GM18907 (cell line): ENCODE measurements around the gene CEP131.

Experiments used
- ATAC-seq: cut with Tn5 transposase; IDR thresholded peaks from one replicate; pipeline ENCODE4 v1.9.1; 2021; ENCODE audit warnings: mild to moderate bottlenecking, moderate library complexity; ENCODE audit not compliant: unreplicated experiment

Gene CEP131

DNA sequence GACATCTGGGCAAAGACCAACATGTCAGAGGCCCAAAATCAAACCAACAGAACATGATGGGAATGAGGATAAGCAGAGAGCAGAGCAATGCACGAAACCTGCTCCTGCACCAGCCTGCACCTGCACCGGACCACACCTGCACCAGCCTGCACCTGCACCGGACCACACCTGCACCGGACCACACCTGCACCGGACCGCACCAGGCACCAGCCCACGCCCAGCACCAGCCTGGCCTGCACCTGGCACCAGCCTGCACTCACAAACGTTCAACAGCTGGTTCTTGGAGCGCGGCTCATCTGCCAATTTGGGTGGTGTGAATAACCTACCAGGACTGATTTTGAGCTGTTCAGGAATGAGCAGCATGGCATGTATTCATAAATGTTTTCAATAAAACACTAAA lies 18.2 kb downstream of the CEP131 start:
- ATAC-seq: no peak

DNA sequence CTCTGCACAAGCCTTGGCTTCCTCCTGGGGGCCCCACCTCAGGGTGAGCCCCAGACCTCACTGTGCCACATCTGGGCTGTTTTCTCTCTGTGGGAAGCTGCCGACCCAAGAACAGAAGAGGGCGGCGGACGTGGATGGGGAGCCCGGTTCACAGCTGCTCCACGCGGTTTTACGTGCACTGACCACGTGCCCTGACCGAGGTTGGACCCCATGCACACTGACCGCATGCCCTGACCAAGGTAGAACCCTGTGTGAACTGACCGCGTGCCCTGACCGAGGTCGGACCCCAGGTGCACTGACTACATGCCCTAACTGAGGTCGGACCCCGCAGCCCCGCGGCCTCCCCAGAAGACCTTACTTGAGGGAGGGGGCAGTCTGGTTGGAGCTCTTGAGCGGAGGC lies 19.6 kb downstream of the CEP131 start:
- ATAC-seq: no peak

DNA sequence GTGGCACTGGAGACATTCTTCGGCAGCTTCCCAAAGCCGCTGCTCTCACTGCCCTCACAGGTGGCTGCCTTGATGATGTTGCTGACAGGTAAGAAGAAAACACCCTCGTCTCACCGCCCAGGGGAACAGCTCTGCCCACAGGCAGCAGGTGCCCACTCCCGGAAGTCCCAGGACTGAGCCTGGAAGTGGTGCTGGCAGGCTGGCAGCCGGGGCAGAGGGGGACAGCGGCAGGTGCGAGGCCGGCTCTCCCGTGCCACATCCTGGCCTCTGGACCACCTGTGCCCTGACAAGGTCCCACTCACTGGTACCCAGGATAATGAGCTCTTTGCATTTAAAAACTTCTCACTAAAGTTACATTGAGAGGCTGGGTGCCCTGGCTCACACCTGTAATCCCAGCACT lies 20.4 kb downstream of the CEP131 start:
- ATAC-seq: no peak

DNA sequence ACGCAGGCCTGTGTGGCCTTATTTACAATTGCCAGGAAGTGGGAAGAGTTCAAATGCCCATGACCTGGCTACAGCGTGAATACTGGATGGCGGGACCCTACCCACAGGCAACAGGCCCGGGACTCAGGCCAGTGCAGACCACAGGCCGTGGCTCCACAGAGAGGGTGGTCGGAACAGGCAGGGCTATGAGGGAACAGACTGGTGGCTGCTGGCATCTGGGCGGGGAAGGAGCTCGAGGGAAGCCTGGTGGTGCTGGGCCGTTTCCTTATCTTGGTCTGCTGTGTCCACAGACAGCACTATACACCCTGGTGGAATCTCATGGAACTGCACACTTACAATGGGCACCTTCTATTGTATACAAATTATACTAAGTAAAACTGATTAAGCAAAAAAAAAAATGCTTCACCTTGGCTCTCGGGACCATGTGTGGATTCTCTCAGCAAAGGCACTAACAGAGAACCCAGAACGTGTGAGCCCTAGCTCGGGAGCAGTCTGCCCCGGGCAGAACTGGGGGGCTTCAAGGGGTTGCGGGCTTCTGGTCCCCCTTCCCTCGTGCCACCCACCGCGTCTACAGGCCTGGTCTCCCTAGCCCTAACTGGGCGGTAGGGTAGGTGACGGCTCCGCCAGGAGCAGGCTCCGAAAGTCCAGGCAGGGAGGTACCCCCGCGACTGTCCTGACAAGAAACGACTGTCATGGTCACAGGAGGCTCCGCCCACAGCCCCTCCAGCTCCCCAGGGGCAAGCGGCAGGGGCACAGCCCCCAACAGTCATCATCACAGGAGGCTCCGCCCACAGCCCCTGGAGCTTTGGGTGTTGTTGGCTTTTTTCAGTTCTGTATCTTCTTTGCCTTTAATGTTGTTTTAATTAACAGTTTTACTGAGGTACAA lies 21.8 kb downstream of the CEP131 start:
- ATAC-seq: no peak

- ATAC-seq: no peak
These were observed 22.6 kb downstream of the CEP131 start for GRCh38 chr17:81200201-81200600.

DNA sequence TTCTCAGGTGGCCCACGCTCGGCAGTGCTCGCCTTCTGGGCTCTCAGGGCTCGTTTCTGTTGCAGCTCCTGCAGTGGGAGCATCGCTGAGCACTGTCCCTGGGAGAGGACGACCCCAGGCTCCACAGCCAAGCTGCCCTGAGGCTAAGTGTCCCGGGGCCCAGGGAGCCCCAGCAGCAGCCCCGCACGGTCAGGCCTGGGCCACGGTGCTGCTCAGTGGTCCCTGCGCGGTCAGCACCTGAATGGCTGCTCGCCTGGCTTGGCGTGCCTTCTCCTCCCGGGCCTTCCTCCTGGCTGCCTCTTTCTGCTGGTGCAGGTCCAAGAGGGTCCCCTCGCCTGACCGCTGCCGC lies 23.3 kb downstream of the CEP131 start:
- ATAC-seq: no peak

GRCh38 chr17:81198826-81199481 lies 23.8 kb downstream of the CEP131 start:
- ATAC-seq: no peak

DNA sequence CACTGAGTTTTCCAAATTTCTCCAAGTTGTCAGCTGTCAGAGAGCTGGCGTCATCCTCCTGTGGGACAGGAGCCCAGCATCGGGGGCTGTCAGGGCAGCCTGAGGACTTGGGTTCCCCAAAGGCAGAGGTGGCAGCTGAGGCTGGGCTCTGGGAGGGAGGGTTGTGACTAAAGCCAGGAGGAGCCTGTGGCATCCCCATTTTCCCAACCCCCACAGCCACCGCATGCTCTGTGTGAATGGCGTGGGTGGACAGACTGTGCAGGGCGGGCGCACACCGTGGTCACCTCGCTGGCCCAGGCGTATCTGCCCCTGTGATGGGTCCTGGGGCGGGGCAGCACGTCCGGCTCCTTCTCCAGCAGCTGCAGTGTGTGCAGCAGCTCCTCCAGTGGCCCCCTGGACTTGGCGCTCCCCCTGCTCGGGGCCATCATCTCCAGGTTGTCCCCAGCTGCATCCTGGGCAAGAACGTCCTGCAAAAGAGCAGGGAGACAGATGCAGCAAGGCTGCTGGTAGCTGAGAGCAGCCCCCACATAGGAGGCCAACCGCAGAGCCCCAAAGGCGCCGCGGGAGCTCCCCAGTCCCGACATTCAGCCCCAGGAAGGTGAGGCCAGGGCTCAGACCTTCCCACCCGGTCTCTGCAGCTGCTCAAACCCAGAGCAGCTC lies 24.8 kb downstream of the CEP131 start:
- ATAC-seq: no peak

DNA sequence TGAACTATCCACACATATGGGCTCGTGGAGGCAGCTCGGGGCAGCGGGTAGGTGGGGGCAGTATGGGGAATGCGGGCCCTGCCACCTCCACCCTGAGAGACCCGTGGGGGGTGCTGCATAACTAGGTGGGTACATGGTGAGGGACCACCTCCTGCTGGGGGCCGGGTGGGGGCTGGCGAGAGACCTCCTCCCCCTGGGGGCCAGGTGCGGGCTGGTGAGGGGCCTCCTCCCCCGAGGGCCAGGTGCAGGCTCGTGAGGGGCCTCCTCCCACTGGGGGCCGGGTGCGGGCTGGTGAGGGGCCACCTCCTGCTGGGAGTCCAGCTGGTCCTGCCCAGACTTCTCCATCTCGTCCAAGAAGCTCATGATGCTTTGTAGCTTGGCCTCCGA lies 25.4 kb downstream of the CEP131 start:
- no peak for ATAC-seq

DNA sequence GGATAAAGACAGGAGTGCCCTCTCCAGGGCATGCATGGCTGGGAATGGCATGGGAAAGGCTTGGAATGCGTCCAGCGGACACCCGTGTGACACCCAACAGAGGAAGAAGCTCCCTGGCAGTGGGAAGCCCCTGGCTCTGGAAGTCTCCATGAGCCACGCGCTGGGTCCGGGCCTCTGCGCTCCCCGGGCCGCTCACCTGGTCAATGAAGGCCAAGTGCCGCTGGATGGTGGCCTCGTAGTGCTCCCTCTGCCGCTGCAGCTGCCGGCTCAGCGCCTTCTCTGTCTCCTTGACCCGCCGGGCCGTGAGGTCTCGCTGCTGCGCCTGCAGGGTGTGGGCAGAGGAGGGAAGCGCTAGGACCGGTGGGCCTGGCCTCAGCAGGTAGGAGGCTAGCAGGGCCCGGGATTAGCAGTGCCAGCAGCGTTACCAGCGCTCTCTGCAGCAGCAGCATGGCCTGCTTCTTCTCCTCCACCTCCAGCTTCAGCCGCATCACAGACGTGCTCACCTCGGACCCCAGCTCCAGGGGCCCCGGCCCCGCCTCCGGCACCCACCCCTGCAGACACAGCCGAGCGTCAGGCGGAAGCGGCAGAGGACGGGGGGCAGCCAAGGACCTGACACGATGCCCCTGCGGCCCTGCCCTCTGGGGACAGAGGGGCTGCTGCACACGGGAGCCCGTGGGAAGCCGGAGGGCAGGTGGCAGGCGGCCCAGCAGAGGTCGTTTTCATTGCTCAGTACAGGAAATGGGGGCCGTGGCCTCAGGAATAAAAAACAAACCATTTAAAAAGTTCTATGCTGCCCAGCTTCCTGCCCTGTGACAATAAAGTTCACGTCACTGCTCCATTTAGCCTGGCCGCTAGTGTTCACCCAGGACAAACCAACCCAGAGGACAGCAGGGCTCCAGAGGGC lies 26.0 kb downstream of the CEP131 start:
- no peak for ATAC-seq

DNA sequence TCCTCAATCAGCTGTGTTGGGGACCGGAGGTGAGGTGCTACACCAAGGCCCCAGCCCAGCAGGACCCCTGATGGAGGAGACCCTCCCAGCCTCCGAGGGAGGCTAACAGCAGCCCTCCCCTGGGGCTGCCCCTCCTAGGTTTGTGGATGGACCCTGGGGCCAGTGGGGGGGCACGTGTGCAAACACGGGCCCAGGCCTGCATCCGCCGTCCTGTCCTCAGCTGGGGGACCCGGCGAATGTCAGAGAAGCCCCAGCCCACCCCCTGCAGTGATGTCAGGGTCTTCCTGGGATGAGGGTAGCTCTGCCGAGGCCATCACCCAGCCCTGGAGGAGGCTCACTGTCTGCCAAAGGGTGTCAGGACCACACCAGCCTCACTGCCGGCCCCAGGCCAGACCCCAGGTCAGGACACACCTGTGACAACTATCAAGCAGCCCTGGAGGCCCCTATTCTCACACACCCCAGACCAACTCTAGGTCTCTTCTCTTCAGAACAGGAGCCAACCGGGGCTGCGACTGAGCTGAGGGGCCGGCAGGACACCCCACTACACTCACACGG lies 26.7 kb downstream of the CEP131 start:
- no peak for ATAC-seq

DNA sequence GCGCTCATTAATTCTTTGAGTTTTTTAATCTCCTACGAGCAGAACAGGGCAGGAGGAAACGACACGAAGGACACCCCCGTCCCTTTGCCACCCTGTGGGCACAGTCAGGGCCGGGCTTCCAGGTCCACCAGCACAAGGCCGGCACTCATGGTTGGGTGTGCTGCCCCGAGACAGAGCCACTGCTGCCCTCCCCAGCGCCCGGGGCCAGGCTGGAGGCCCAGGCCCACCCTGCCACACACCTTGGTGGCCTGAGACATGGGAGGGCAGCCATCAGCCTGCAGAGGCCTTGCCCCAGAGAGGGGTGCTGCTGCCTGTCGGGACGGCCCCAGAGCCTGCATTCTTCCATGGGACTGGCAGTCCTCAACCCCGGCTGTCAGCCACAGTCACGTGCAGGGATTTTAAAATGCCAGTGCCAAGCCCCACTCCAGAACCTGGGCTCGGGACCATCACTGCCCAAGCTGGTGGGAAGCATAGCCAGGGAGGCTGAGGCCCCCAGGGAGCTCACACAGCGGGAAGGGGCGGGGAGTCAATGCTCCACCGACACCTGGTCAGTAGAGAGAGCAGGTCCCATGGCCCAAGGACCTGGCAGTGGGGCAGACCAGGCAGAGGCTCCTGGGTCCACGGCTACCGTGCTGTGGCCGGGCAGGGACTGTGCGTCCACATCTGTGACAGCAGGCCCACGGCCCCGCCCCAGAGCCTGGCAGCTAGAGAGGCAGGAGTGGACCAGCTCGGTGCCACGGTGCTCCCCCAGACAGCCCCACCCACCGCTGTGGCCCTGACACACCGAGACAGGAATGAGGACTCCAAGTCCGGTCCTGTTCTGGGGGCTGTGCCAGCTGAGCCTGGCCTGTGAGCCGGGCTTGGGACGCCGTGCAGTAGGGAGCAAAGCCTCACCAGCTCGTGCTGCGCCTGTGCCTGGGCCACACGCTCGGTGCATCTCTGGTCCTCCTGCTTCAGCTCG lies 27.5 kb downstream of the CEP131 start:
- no peak for ATAC-seq

DNA sequence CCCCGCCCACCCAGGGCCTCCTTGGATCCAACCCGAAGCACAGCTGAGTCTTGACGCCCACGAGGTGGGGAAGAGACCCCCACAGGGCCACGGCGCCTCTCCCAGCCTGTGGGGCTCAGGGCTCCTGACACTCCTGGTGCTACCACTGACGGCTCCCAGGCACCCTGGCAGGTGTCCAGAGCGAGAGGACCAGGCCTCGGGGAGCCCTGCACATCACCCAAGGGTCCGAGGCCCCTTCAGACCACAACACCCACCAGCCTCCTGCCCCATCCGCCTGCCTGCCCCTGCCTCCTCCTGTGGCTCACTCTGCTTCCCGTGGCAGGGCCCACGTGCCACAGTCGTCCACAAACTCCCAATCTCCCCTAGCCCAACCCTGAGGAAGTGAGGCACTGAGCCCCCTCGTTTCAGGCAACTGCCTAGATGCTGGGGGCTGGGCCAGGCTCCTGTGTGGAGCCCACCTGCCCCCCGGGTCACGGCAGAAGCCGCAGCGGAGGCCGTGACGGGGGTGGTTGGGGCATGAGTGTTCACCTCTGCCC lies 28.5 kb downstream of the CEP131 start:
- no peak for ATAC-seq

DNA sequence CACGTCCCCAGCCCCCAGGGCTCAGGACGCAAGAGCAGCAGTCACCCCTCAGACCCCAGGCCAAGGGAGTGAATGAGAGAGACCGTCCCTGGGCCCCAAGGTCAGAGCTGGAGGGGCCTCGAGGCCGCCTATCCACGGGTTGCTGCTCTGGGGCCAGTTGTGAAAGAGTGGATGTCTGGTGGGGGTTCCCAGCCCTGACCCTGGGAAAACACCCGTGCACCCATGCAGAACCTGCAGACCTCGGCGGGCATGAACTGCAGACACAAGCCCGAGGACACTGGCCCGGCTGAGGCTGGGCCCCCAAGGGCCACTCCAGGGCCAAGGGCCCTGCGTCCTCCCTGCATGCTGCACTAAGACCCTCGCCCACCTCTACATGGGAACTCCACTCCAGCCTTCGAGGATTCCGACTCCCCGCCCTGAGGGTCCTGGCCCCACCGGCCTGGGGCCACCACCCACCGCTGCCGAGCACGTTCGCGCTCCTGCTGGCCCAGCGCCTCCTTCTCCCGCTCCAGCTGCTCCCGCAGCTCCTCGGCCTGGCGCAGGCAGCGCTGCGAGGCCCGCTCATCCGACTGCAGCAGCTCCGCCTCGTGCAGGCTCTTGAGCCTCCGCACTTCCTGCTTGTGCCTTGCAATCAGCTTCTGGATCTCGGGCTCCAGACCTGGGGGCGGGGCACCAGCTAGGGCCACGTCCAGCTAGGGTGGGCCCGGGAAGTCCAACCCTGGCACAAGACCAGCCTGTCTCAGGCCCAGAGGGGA lies 29.1 kb downstream of the CEP131 start:
- no peak for ATAC-seq

- ATAC-seq: no peak
These were observed 29.7 kb downstream of the CEP131 start for GRCh38 chr17:81193051-81193410.

- no peak for ATAC-seq
These were observed 30.2 kb downstream of the CEP131 start for GRCh38 chr17:81192386-81193050.

DNA sequence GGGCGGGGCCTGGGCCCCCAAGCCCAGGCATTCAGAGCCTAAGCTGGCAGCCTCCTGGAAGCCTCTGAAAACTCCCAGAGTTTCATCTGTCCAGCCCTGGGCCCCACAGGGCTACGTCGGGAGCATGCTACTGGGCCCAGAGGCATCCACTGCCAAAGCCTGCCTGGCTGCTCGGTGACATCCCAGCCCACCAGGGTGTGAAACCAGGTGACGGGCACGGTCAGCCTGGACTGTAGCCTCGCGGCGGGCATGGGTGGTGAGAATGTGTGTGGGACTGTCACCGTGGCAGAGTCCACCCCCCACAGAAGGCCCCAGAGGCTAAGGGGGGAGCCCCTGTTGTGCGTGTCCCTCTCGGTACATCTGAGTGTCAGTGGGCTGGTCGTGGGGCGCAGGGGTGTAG lies 31.1 kb downstream of the CEP131 start:
- ATAC-seq: no peak

DNA sequence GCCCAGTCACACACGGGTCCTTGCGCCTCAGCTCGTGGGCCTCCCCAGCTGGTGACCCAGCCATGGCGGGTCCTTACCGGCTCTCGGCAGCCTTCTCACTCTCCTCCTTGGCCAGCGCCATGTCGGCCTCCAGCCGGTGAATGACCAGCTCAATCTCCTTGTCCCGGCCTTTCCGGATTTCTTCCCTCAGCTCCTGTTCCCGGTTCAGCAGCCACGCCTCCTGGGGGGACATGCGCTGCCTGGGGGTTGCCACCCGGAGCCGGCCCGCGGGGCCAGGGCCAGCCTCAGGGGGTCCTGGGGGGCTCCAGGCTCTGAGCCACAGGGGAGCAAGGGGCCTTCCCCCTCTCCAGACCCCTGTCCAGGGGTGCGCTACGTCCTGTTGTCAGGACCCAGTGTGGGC lies 31.6 kb downstream of the CEP131 start:
- no peak for ATAC-seq
